ENCODE data around the gene AGER.
A peak's percentile ranks its signal among the peaks of the same experiment; 100 is the strongest.

AGER gene

GRCh38 chr6:32140420-32141046, 43.5 kb downstream of the AGER start:
- H3K27ac Mint-ChIP-seq (ENCODE audit: low read depth), result no peak overlapping the region
- DNase-seq (ENCODE audit: low spot score in 2 of 2) (no peak), ATAC-seq (replicated peaks; ENCODE audit: extremely low read depth, poor library complexity, severe bottlenecking) (no peak)
- H3K27me3 Mint-ChIP-seq, result peaks cover 9% of the 10 kb centered on the region
- H3K9me3 Mint-ChIP-seq, result no peaks in the 10 kb centered on the region
- H3K4me1 Mint-ChIP-seq, result no peaks in the 10 kb centered on the region
- no peaks in the 10 kb centered on the region for H3K36me3 Mint-ChIP-seq (ENCODE audit: insufficient read depth)
- H3K4me3 Mint-ChIP-seq, result no peak overlapping the region

DNA sequence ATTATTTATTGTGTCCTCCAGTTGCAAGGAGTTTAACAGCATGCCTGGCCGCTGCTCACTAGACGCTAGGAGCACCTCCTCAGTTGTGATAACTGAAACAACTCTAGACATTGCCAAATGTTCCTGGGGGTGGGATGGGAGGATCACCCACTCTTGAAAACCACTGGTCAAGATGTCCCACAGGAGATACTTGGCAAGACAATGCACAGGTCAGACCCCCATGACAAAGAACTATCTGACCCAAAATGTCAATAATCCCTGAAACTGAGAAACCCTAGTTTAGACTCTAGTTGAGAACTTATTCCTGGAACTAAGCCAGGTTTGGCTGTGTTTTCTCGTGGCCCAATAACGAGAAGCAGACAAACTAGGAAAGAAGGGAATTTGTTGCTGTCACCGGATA, 44.5 kb downstream of the AGER start:
- Mint-ChIP-seq H3K27me3 (peaks cover 9% of the 10 kb centered on the region), H3K27ac (ENCODE audit: low read depth) (no peak overlapping the region), H3K9me3 (no peaks in the 10 kb centered on the region), H3K36me3 (ENCODE audit: insufficient read depth) (no peaks in the 10 kb centered on the region), H3K4me1 (no peaks in the 10 kb centered on the region), H3K4me3 (no peak overlapping the region)
- ATAC-seq (replicated peaks; ENCODE audit: extremely low read depth, poor library complexity, severe bottlenecking) (no peak), DNase-seq (ENCODE audit: low spot score in 2 of 2) (no peak)

- peaks cover 9% of the 10 kb centered on the region for H3K27me3 Mint-ChIP-seq
- H3K27ac Mint-ChIP-seq (ENCODE audit: low read depth), result peak overlapping the region; percentile 10
- ATAC-seq (replicated peaks; ENCODE audit: extremely low read depth, poor library complexity, severe bottlenecking), result no peak
- H3K9me3 Mint-ChIP-seq, result no peaks in the 10 kb centered on the region
- H3K4me3 Mint-ChIP-seq, result no peak overlapping the region
- H3K4me1 Mint-ChIP-seq, result no peaks in the 10 kb centered on the region
- H3K36me3 Mint-ChIP-seq (ENCODE audit: insufficient read depth), result no peaks in the 10 kb centered on the region
- DNase-seq (ENCODE audit: low spot score in 2 of 2), result no peak
Observed at GRCh38 chr6:32137454-32137853, 46.6 kb downstream of the AGER start.

GRCh38 chr6:32133786-32134185, 50.3 kb downstream of the AGER start:
- H3K4me3 Mint-ChIP-seq, result no peak overlapping the region
- no peak overlapping the region for H3K27ac Mint-ChIP-seq (ENCODE audit: low read depth)
- H3K27me3 Mint-ChIP-seq, result no peaks in the 10 kb centered on the region
- peaks cover 3% of the 10 kb centered on the region for H3K36me3 Mint-ChIP-seq (ENCODE audit: insufficient read depth)
- peaks cover 17% of the 10 kb centered on the region for H3K4me1 Mint-ChIP-seq
- no peaks in the 10 kb centered on the region for H3K9me3 Mint-ChIP-seq
- ATAC-seq (replicated peaks; ENCODE audit: extremely low read depth, poor library complexity, severe bottlenecking) (no peak), DNase-seq (ENCODE audit: low spot score in 2 of 2) (no peak)

DNA sequence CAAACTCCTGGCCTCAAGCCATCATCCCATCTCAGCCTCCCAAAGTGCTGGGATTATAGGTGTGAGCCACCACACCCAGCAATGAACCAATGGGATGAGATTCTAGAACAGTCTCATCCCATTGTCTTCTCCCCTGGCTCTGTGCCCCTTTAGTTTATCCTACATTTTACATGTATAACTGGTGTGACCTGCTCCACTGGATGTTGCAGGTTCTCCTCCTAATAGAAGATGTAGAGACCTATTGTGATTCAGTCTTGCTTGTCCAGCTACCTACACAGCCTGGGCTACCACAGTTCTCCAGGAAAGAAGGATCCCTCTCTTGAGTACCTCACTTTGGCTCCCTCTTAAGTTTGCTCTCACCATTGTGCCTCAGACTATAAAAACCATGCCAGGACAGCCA, 51.9 kb downstream of the AGER start:
- Mint-ChIP-seq H3K27ac (ENCODE audit: low read depth) (no peak overlapping the region), H3K9me3 (no peaks in the 10 kb centered on the region), H3K36me3 (ENCODE audit: insufficient read depth) (peaks cover 9% of the 10 kb centered on the region), H3K4me1 (peaks cover 33% of the 10 kb centered on the region), H3K27me3 (no peaks in the 10 kb centered on the region), H3K4me3 (peak overlapping the region; percentile 51)
- no peak for DNase-seq (ENCODE audit: low spot score in 2 of 2)
- ATAC-seq (replicated peaks; ENCODE audit: extremely low read depth, poor library complexity, severe bottlenecking), result no peak

- peak overlapping the region; percentile 51 for H3K4me3 Mint-ChIP-seq
- no peak overlapping the region for H3K27ac Mint-ChIP-seq (ENCODE audit: low read depth)
- H3K27me3 Mint-ChIP-seq, result no peaks in the 10 kb centered on the region
- H3K9me3 Mint-ChIP-seq, result no peaks in the 10 kb centered on the region
- DNase-seq (ENCODE audit: low spot score in 2 of 2) (no peak), ATAC-seq (replicated peaks; ENCODE audit: extremely low read depth, poor library complexity, severe bottlenecking) (no peak)
- H3K36me3 Mint-ChIP-seq (ENCODE audit: insufficient read depth), result peaks cover 9% of the 10 kb centered on the region
- H3K4me1 Mint-ChIP-seq, result peaks cover 39% of the 10 kb centered on the region
Observed at GRCh38 chr6:32131439-32131948, 52.6 kb downstream of the AGER start.

All from central memory CD8-positive, alpha-beta T cell (primary cell).